ENCODE measurements around the gene DDRGK1. TPM values are rescaled to one million over a fixed set of nuclear protein-coding genes. Genes with fewer than 3 reads are reported as not detected.

Gene DDRGK1
- 10 to 100 TPM; 67.7 to 71.2 TPM for total RNA-seq

DNA sequence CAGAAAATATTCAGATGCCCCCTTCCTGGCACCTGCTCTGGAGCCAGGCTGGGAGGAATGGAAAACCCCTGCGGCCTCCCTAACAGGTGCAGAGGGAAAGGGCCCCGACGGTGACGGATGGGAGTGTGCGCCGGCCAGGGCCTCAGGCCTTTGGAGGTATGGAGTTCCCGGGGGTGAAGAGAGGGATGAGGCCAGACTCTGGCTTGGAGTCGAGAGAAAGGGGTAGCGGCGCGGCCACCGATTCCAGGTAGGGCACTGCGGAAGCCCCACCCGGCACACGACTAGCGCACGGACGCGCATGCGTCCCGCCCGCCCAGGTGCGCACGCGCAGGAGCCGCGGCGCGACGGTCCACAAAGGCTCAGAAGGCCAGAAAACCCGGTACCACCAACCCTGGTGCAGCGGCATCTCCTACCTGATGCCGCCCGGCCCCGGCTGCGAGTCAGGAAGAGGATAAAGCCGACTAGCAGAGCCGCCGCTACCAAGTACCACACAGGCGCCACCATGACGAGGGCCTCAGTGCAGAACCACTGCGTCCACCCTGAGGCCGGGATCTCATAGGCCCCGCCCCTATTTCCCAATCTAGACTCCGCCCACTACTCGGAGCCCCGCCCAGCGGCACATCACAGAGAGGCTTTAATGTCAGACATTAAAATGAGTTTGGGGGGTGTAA, at the start of gene DDRGK1:
DDRGK1 (minus strand) TSS at position 559 of the 671 bp plus-strand sequence; CDS start at position 504, 55 bp downstream.
- H3K36me3 Mint-ChIP-seq (ENCODE audit: low read depth) = peaks cover 54% of the 10 kb centered on the region
- peak within 1 kb of the TSS; percentile 94 for H3K4me3 Mint-ChIP-seq
- no peaks in the 10 kb centered on the region for H3K27me3 Mint-ChIP-seq
- H3K27ac Mint-ChIP-seq = peak within 1 kb of the TSS; percentile 99
- no peaks in the 10 kb centered on the region for H3K9me3 Mint-ChIP-seq
- peaks cover 10% of the 10 kb centered on the region for H3K4me1 Mint-ChIP-seq
- ATAC-seq (replicated peaks) = peak; percentile 91

DNA sequence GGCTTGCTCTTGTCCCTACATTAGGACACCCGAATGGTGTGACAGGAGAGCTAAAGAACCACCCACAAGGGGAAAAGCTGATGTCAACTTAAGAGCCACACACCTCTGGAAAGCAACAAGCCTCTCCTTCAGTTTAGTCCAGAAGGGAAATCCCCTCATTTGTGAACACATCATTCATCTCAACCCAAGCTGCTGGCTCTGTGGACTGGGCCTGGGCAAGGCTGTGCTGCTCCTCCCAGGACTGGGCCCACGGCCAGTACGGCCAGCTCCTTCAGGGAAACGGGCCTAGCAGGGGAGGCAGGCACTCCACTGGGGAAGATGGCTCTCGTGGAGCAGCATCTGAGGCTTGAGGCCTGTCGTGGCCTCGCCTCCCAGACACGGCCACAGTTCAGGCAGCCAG, 47.3 kb upstream of the DDRGK1 start:
- no peak overlapping the region for H3K27ac Mint-ChIP-seq
- H3K9me3 Mint-ChIP-seq = no peaks in the 10 kb centered on the region
- H3K27me3 Mint-ChIP-seq = peaks cover 12% of the 10 kb centered on the region
- H3K4me1 Mint-ChIP-seq = no peaks in the 10 kb centered on the region
- ATAC-seq (replicated peaks) = peak; percentile 83
- H3K4me3 Mint-ChIP-seq = no peak overlapping the region
- peaks cover 42% of the 10 kb centered on the region for H3K36me3 Mint-ChIP-seq (ENCODE audit: low read depth)

- ATAC-seq (replicated peaks) = no peak
- H3K27me3 Mint-ChIP-seq = peaks cover 12% of the 10 kb centered on the region
- no peaks in the 10 kb centered on the region for H3K4me1 Mint-ChIP-seq
- H3K36me3 Mint-ChIP-seq (ENCODE audit: low read depth) = peaks cover 27% of the 10 kb centered on the region
- no peak overlapping the region for H3K27ac Mint-ChIP-seq
- H3K9me3 Mint-ChIP-seq = no peaks in the 10 kb centered on the region
- no peak overlapping the region for H3K4me3 Mint-ChIP-seq
Observed at GRCh38 chr20:3250091-3250504, 45.6 kb upstream of the DDRGK1 start.

GRCh38 chr20:3248993-3249347, 44.5 kb upstream of the DDRGK1 start:
- H3K36me3 Mint-ChIP-seq (ENCODE audit: low read depth) = peaks cover 18% of the 10 kb centered on the region
- H3K27me3 Mint-ChIP-seq = peaks cover 12% of the 10 kb centered on the region
- H3K27ac Mint-ChIP-seq = no peak overlapping the region
- H3K4me1 Mint-ChIP-seq = no peaks in the 10 kb centered on the region
- no peaks in the 10 kb centered on the region for H3K9me3 Mint-ChIP-seq
- no peak for ATAC-seq (replicated peaks)
- H3K4me3 Mint-ChIP-seq = peak overlapping the region; percentile 23

DNA sequence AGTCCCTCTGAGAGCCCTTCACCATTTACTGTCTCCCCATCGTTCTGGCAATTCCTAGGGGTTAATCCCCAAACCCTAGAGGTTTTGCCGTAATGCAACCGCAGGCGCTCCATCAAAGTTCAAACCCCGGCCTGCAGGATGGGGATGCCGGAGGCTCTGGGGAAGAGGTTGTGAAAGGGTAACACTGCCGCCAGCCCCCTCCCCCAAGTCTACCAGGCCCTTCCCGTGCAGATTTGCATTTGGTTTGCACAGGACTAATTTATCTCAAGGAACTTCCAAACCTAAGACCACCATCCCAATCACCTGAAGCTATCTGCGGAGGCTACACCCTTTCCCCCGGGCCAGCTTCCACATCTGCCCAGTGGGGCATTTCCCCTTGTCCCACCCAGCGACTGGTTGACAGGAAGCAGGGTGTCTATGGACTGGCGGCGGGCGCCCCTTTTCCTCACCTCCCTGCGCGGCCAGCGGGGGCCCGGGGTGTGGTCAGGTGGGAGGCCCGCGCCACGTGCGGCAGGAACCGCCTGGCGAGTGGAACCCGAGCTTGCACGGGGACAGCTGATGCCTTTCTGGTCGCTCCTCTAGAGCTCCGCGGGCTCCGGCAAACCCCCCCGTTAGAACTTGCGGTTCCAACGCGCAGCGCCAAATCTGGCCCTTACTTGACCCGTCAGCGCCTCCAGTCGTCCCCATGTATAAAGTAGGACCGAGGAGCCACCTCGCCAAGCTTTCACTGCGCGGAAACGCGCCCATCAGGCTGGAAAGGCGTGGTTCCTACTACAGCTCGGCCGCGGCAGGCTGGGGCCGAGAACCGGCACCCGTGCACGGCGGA, 43.9 kb upstream of the DDRGK1 start:
- Mint-ChIP-seq H3K4me3 (peak overlapping the region; percentile 23), H3K36me3 (ENCODE audit: low read depth) (peaks cover 14% of the 10 kb centered on the region), H3K27ac (no peak overlapping the region), H3K27me3 (peaks cover 12% of the 10 kb centered on the region), H3K4me1 (no peaks in the 10 kb centered on the region), H3K9me3 (no peaks in the 10 kb centered on the region)
- peak; percentile 35 for ATAC-seq (replicated peaks)

DNA sequence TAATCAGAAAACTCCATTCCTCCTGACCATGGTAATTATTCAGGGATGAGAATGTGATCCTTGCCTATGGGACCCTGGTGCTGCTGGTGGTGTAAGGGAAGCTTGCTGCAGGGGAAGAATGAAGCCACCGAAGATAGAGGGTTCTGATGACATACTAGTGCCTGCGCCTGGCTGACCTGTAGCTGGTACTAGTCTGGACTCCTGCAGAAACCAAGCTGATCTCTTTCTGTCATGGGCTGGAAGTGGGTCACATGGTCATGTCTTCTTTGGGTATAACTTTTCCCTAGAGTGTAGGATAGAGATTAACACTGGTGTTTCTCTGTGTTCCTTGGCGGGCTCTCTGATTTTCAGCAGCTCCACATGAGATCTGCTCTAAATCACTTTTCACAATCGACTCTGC, 43.2 kb upstream of the DDRGK1 start:
- Mint-ChIP-seq H3K36me3 (ENCODE audit: low read depth) (peaks cover 8% of the 10 kb centered on the region), H3K27ac (no peak overlapping the region), H3K4me1 (no peaks in the 10 kb centered on the region), H3K9me3 (no peaks in the 10 kb centered on the region), H3K4me3 (no peak overlapping the region), H3K27me3 (peaks cover 12% of the 10 kb centered on the region)
- no peak for ATAC-seq (replicated peaks)

DNA sequence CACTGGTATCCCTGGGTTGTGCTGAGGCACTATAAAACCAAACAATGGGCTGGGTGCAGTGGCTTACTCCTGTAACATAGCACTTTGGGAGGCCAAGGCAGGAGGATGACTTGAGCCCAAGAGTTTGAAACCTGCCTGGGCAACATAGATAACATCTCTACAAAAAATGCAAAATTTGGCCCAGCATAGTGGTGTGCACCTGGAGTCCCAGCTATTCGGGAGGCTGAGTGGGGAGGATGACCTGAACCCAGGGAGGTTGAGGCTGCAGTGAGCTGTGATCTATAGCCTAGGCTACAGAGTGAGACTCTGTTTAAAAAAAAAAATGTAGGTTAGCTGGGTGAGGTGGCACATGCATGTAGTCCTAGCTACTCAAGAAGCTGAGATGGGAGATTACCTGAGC, 42.2 kb upstream of the DDRGK1 start:
- H3K9me3 Mint-ChIP-seq = no peaks in the 10 kb centered on the region
- H3K36me3 Mint-ChIP-seq (ENCODE audit: low read depth) = no peaks in the 10 kb centered on the region
- no peak overlapping the region for H3K27ac Mint-ChIP-seq
- H3K4me1 Mint-ChIP-seq = no peaks in the 10 kb centered on the region
- ATAC-seq (replicated peaks) = no peak
- H3K27me3 Mint-ChIP-seq = peaks cover 16% of the 10 kb centered on the region
- no peak overlapping the region for H3K4me3 Mint-ChIP-seq

- Mint-ChIP-seq H3K36me3 (ENCODE audit: low read depth) (no peaks in the 10 kb centered on the region), H3K27me3 (peaks cover 20% of the 10 kb centered on the region), H3K27ac (no peak overlapping the region), H3K4me3 (no peak overlapping the region), H3K4me1 (no peaks in the 10 kb centered on the region), H3K9me3 (no peaks in the 10 kb centered on the region)
- ATAC-seq (replicated peaks) = no peak
Observed at GRCh38 chr20:3245711-3246110, 41.2 kb upstream of the DDRGK1 start.

DNA sequence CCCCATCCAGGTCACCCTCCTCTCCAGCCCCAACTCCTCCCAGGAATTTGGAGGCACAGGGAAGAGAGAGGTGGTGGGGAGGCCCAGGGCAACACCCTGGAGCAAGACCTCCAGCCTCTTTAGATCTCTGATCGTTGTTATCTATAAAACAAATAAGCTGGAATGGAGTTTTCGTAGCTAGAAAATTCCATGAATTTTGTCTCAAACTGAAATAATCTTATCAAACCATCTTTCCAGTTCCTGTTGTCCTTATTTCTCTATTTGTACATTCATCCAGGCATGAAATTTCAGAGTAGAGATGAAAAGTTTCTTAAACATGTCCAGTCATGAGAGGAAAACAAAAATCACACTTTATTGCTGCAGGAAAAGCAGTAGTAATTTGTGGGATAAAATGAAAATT, 40.7 kb upstream of the DDRGK1 start:
- Mint-ChIP-seq H3K27ac (no peak overlapping the region), H3K36me3 (ENCODE audit: low read depth) (no peaks in the 10 kb centered on the region)

GRCh38 chr20:3244613-3245012, 40.1 kb upstream of the DDRGK1 start:
- Mint-ChIP-seq H3K4me3 (no peak overlapping the region), H3K4me1 (no peaks in the 10 kb centered on the region), H3K9me3 (no peaks in the 10 kb centered on the region), H3K27ac (peak overlapping the region; percentile 23), H3K36me3 (ENCODE audit: low read depth) (no peaks in the 10 kb centered on the region), H3K27me3 (peaks cover 18% of the 10 kb centered on the region)
- ATAC-seq (replicated peaks) = no peak

More for the DNA sequence above, 40.7 kb upstream of the DDRGK1 start:
- peaks cover 17% of the 10 kb centered on the region for H3K27me3 Mint-ChIP-seq
- no peak overlapping the region for H3K4me3 Mint-ChIP-seq
- ATAC-seq (replicated peaks) = no peak
- no peaks in the 10 kb centered on the region for H3K4me1 Mint-ChIP-seq
- H3K9me3 Mint-ChIP-seq = no peaks in the 10 kb centered on the region

DNA sequence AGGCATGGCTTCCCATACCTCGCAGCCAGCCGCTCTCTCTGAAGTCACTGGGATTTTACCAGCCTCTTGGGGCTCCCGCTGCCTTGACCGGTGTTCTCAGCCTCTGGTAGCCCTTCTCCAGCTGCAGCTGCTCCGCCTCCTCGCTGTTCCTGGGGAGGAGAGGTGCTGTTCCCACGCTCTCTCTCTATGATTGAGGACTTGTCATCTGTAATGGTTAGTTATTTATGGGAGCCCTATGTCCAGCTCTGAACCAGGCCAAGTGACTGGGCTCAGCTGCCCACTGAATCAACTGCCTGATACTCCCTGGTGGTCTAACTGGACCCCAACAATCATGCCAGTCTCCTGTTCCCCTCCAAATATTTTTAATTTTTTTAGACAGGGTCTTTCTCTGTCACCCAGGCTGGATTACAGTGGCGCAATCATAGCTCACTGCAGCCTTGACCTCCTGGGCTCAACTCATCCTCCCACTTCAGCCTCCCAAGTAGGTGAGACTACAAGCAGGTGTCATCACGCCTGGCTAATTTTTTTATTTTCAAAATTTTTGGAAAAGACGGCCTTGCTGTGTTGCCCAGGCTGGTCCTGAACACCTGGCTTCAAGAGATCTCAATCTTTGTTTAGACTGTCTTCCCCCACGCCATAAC, 39.4 kb upstream of the DDRGK1 start:
- Mint-ChIP-seq H3K27me3 (peaks cover 20% of the 10 kb centered on the region), H3K4me3 (no peak overlapping the region), H3K36me3 (ENCODE audit: low read depth) (no peaks in the 10 kb centered on the region), H3K27ac (peak overlapping the region; percentile 23), H3K4me1 (no peaks in the 10 kb centered on the region), H3K9me3 (no peaks in the 10 kb centered on the region)
- ATAC-seq (replicated peaks) = no peak

DNA sequence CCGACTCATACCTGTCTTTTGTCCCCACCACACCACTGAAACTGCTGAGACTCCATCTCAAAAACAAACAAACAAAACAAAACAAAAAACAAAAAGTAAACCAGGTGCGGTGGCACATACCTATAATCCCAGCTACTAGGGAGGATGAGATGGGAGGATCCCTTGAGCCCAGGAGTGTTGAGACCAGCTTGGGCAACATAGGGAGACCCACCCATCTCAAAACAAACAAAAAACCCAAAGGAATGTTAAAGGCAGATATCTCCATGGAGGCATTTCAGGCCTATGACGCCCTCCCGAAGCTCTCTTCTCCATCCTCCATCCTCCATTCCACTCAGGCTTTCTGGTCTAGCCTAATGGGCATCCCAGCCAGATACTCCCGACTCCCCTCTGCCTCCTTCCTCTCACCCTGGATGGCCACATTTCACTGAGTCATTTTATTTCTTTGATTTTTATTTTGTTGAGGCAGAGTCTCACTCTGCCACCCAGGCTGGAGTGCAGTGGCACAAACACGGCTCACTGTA, 37.8 kb upstream of the DDRGK1 start:
- ATAC-seq (replicated peaks) = no peak
- Mint-ChIP-seq H3K4me3 (no peak overlapping the region), H3K27me3 (peaks cover 18% of the 10 kb centered on the region)

DNA sequence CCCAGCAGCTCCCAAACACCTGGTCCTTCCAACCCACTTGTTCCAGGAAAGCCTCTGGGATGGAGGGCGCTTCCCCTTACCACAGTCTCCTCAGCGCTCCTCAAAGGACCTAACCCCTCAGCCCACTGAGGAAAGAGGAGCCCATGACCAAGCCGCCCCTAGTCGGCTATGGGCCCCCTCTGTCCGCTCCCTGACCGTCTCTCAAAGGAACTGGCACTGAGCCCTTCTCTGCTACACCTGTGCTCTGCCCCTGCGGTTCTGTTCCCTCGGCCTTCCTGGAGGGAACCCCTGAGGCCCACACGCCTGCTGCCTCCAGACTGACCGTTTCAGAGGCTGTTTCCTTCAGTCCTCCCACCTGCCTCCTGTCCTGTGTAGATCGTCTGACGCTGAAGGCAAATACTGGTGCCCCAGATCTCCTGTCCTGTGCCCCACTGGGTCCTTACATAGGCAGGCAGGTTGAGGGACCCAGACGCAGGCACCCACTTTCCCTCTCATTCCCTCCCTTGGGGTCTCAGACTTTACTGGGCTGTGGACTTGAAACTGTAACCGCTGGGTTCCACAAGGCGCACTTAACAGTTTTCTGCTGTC, 36.4 kb upstream of the DDRGK1 start:
- Mint-ChIP-seq H3K27me3 (peaks cover 29% of the 10 kb centered on the region), H3K36me3 (ENCODE audit: low read depth) (no peaks in the 10 kb centered on the region), H3K4me1 (no peaks in the 10 kb centered on the region), H3K9me3 (no peaks in the 10 kb centered on the region), H3K27ac (no peak overlapping the region), H3K4me3 (peak overlapping the region; percentile 9)
- no peak for ATAC-seq (replicated peaks)

More for the DNA sequence above, 37.8 kb upstream of the DDRGK1 start:
- Mint-ChIP-seq H3K4me1 (no peaks in the 10 kb centered on the region), H3K9me3 (no peaks in the 10 kb centered on the region), H3K36me3 (ENCODE audit: low read depth) (no peaks in the 10 kb centered on the region), H3K27ac (no peak overlapping the region)

All from activated T-helper 17 cell treated with anti-CD3 and anti-CD28 coated beads, Interleukin-2, amount 50 U/mL, for 72 hours (primary cell).